Measurements from ENCODE around the gene RAD51B.
A peak's percentile ranks its signal among the peaks of the same experiment; 100 is the strongest.
"Not testable (repeated sequence)": the region's sequence is repeated elsewhere in the genome, so short reads cannot be mapped to it uniquely, and the experiment has no call there.

The RAD51B gene

GRCh38 chr14:68089146-68089731 lies 269.7 kb downstream of the RAD51B start:
- H3K4me3 ChIP-seq: no peak overlapping the region
- peak overlapping the region in 8 of 21 experiments; percentile 14 to 72 (median 44) for H3K27ac ChIP-seq

- no peak overlapping the region for H3K4me3 ChIP-seq
- H3K27ac ChIP-seq: no peak overlapping the region
These were observed 274.6 kb downstream of the RAD51B start for GRCh38 chr14:68094158-68094557.

- H3K27ac ChIP-seq: no peak overlapping the region
- H3K4me3 ChIP-seq: no peak overlapping the region
These were observed 275.2 kb downstream of the RAD51B start for GRCh38 chr14:68094752-68095151.

- no peak overlapping the region for H3K27ac ChIP-seq
- no peak overlapping the region for H3K4me3 ChIP-seq
These were observed 278.1 kb downstream of the RAD51B start for GRCh38 chr14:68097727-68098126.

GRCh38 chr14:68098834-68099233 lies 279.3 kb downstream of the RAD51B start:
- Histone ChIP-seq H3K27ac (no peak overlapping the region), H3K4me3 (no peak overlapping the region)

- no peak overlapping the region for H3K27ac ChIP-seq
- H3K4me3 ChIP-seq: no peak overlapping the region
These were observed 280.0 kb downstream of the RAD51B start for GRCh38 chr14:68099495-68100045.

GRCh38 chr14:68101715-68102301 lies 282.2 kb downstream of the RAD51B start:
- H3K4me3 ChIP-seq, H3K27ac ChIP-seq: not testable (repeated sequence)

GRCh38 chr14:68103853-68104252 lies 284.3 kb downstream of the RAD51B start:
- peak overlapping the region in 7 of 21 experiments; percentile 3 to 61 (median 21) for H3K27ac ChIP-seq
- H3K4me3 ChIP-seq: no peak overlapping the region

GRCh38 chr14:68104518-68104917 lies 284.9 kb downstream of the RAD51B start:
- H3K4me3 ChIP-seq: no peak overlapping the region
- H3K27ac ChIP-seq: peak overlapping the region in 6 of 21 experiments; percentile 0 to 54 (median 30)

GRCh38 chr14:68105816-68106215 lies 286.2 kb downstream of the RAD51B start:
- H3K4me3 ChIP-seq: no peak overlapping the region

GRCh38 chr14:68106456-68106855 lies 286.9 kb downstream of the RAD51B start:
- peak overlapping the region in 1 of 21 experiments; percentile 24 for H3K27ac ChIP-seq
- H3K4me3 ChIP-seq: no peak overlapping the region

More at GRCh38 chr14:68105816-68106215, 286.2 kb downstream of the RAD51B start:
- H3K27ac ChIP-seq: peak overlapping the region in 2 of 21 experiments; percentile 16 to 24

- Histone ChIP-seq H3K27ac (no peak overlapping the region), H3K4me3 (no peak overlapping the region)
These were observed 287.3 kb downstream of the RAD51B start for GRCh38 chr14:68106905-68107304.

GRCh38 chr14:68109132-68109900 lies 289.7 kb downstream of the RAD51B start:
- H3K27ac ChIP-seq: peak overlapping the region in 4 of 21 experiments; percentile 4 to 44 (median 14)
- no peak overlapping the region for H3K4me3 ChIP-seq

GRCh38 chr14:68111097-68111852 lies 291.7 kb downstream of the RAD51B start:
- H3K27ac ChIP-seq: peak overlapping the region in 7 of 21 experiments; percentile 15 to 60 (median 38)
- H3K4me3 ChIP-seq: no peak overlapping the region

GRCh38 chr14:68111853-68112270 lies 292.3 kb downstream of the RAD51B start:
- no peak overlapping the region for H3K4me3 ChIP-seq
- peak overlapping the region in 7 of 21 experiments; percentile 15 to 60 (median 38) for H3K27ac ChIP-seq

GRCh38 chr14:68112442-68112841 lies 292.9 kb downstream of the RAD51B start:
- no peak overlapping the region for H3K4me3 ChIP-seq
- H3K27ac ChIP-seq: peak overlapping the region in 2 of 21 experiments; percentile 14 to 52

- H3K27ac ChIP-seq: no peak overlapping the region
- no peak overlapping the region for H3K4me3 ChIP-seq
These were observed 293.9 kb downstream of the RAD51B start for GRCh38 chr14:68113343-68113930.

- H3K4me3 ChIP-seq, H3K27ac ChIP-seq: not testable (repeated sequence)
These were observed 296.4 kb downstream of the RAD51B start for GRCh38 chr14:68115952-68116351.

GRCh38 chr14:68122651-68123050 lies 303.1 kb downstream of the RAD51B start:
- H3K4me3 ChIP-seq: no peak overlapping the region
- H3K27ac ChIP-seq: no peak overlapping the region

Data from skin epidermis (tissue), 12 donors.